BJ (cell line): ENCODE data around the gene MAP2. TPM values are rescaled to one million over a fixed set of nuclear protein-coding genes. Genes with fewer than 3 reads are reported as not detected.

ENCODE experiments used
- CTCF ChIA-PET: fragments of 350-600 bp; formaldehyde crosslinking; extraction: SDS; loops from one replicate; lab custom pipeline; 2021; ENCODE audit warnings: antibody characterized with exemption, inconsistent platforms; lab: Yijun Ruan, JAX
- POLR2A ChIA-PET: fragments of 300-600 bp; sonication (Branson Sonifier 250); formaldehyde crosslinking; extraction: SDS; loops from one replicate; lab custom pipeline; 2021; ENCODE audit warnings: antibody characterized with exemption; lab: Charles Lee
- DNase-seq: peaks from one replicate; pipeline ENCODE4 v3.0.0-alpha.2; 2011; ENCODE audit warnings: low read depth
- H3K27me3 ChIP-seq: 2 replicates; pipeline ENCODE4 v1.6.0; 2011; ENCODE audit warnings: low read length; ENCODE audit not compliant: control insufficient read depth, insufficient read depth
- H3K36me3 ChIP-seq: 2 replicates; pipeline ENCODE4 v1.5.1; 2011; ENCODE audit warnings: low read length; ENCODE audit not compliant: control insufficient read depth, insufficient read depth
- H3K4me3 ChIP-seq: 2 replicates; pipeline ENCODE4 v1.5.1; 2011; ENCODE audit warnings: low read depth, mild to moderate bottlenecking, control low read depth, low read length
- CTCF ChIP-seq: IDR thresholded peaks from 2 replicates; pipeline ENCODE4 v1.5.1; 2011; ENCODE audit warnings: low read depth, mild to moderate bottlenecking, control low read depth, inconsistent platforms, low read length, moderate library complexity; ENCODE audit not compliant: insufficient read depth
- polyA plus RNA-seq: library from polyadenylated mRNA; depleted of rRNA; stranded (reverse); fragments of >200 nt; gene quantifications from 2 replicates; pipeline ENCODE4 v1.2.3, GENCODE V29; 2011

The MAP2 gene
- polyA plus RNA-seq, 1 experiment, result 3.5 TPM

- no peaks in the 10 kb centered on the region for H3K36me3 ChIP-seq
- POLR2A ChIA-PET, result no interaction called here
- no peak for TF ChIP-seq CTCF
- CTCF ChIA-PET, result interaction anchor here (1.2 kb wide), 1 partner anchor 56 kb away, joined by 3 read pairs; no protein-coding TSS in a partner anchor
- H3K27me3 ChIP-seq, result no peaks in the 10 kb centered on the region
- DNase-seq, result no peak
- H3K4me3 ChIP-seq, result no peak overlapping the region
Measured at GRCh38 chr2:209390839-209391238, 33.0 kb upstream of the MAP2 start.

GRCh38 chr2:209391776-209392401 lies 32.0 kb upstream of the MAP2 start:
- POLR2A ChIA-PET, result no interaction called here
- DNase-seq, result no peak
- no peak for TF ChIP-seq CTCF
- CTCF ChIA-PET, result interaction anchor here (1.2 kb wide), 1 partner anchor 174 kb away, joined by 3 read pairs; no protein-coding TSS in a partner anchor
- Histone ChIP-seq H3K36me3 (no peaks in the 10 kb centered on the region), H3K4me3 (no peak overlapping the region), H3K27me3 (no peaks in the 10 kb centered on the region)

GRCh38 chr2:209395229-209395628 lies 28.6 kb upstream of the MAP2 start:
- ChIA-PET CTCF (no interaction called here), POLR2A (no interaction called here)
- H3K36me3 ChIP-seq, result no peaks in the 10 kb centered on the region
- DNase-seq, result no peak
- no peaks in the 10 kb centered on the region for H3K27me3 ChIP-seq
- no peak overlapping the region for H3K4me3 ChIP-seq
- TF ChIP-seq CTCF, result no peak

GRCh38 chr2:209395652-209396051 lies 28.2 kb upstream of the MAP2 start:
- Histone ChIP-seq H3K4me3 (no peak overlapping the region), H3K27me3 (no peaks in the 10 kb centered on the region), H3K36me3 (no peaks in the 10 kb centered on the region)
- ChIA-PET CTCF (no interaction called here), POLR2A (no interaction called here)
- TF ChIP-seq CTCF, result no peak
- no peak for DNase-seq

- H3K36me3 ChIP-seq, result no peaks in the 10 kb centered on the region
- POLR2A ChIA-PET, result no interaction called here
- CTCF ChIA-PET, result no interaction called here
- H3K27me3 ChIP-seq, result no peaks in the 10 kb centered on the region
- no peak for DNase-seq
- TF ChIP-seq CTCF, result no peak
- H3K4me3 ChIP-seq, result no peak overlapping the region
Measured at GRCh38 chr2:209398463-209398862, 25.4 kb upstream of the MAP2 start.
